Mesenchymal stem cell (in vitro differentiated cells and primary cell): Measurements from ENCODE around the gene FES.

Experiments used
- DNase-seq: peaks from one replicate; pipeline ENCODE4 v3.0.0-alpha.2; 2013
- H2AFZ ChIP-seq: one replicate; pipeline ENCODE4 v1.6.1; 2013; ENCODE audit warnings: low read depth, mild to moderate bottlenecking, control low read depth, inconsistent platforms, low read length, moderate library complexity
- H2AK5ac ChIP-seq: 2 replicates; pipeline ENCODE4 v1.6.1; 2013; ENCODE audit warnings: low read length, moderate library complexity, mild to moderate bottlenecking, inconsistent platforms; ENCODE audit not compliant: severe bottlenecking
- H2BK120ac ChIP-seq: one replicate; pipeline ENCODE4 v1.6.1; 2013; ENCODE audit warnings: low read depth, mild to moderate bottlenecking, inconsistent platforms, low read length, moderate library complexity
- H2BK12ac ChIP-seq, 2 experiments: one replicate each; pipeline ENCODE4 v1.6.1; 2013; ENCODE audit warnings: inconsistent platforms in 2 of 2, low read length in 2 of 2, mild to moderate bottlenecking in 2 of 2, moderate library complexity in 2 of 2, control low read depth in 1 of 2
- H2BK15ac ChIP-seq: one replicate; pipeline ENCODE4 v1.6.1; 2013; ENCODE audit warnings: mild to moderate bottlenecking, low read depth, inconsistent platforms; ENCODE audit not compliant: poor library complexity, severe bottlenecking
- H2BK5ac ChIP-seq: 2 replicates; pipeline ENCODE4 v1.6.1; 2013; ENCODE audit warnings: low read depth, mild to moderate bottlenecking, low read length, control low read depth, inconsistent platforms; ENCODE audit not compliant: poor library complexity, severe bottlenecking
- H3K14ac ChIP-seq, 2 experiments: one replicate each; pipeline ENCODE4 v1.6.1; 2013; ENCODE audit warnings: inconsistent platforms in 2 of 2, low read length in 2 of 2, control low read depth in 1 of 2, mild to moderate bottlenecking in 1 of 2, moderate library complexity in 1 of 2
- H3K18ac ChIP-seq, 2 experiments: one replicate each; pipeline ENCODE4 v1.6.1; 2013; ENCODE audit warnings: inconsistent platforms in 2 of 2, low read length in 2 of 2, control low read depth in 1 of 2, low read depth in 1 of 2, mild to moderate bottlenecking in 1 of 2
- H3K23ac ChIP-seq, 2 experiments: one replicate each; pipeline ENCODE4 v1.6.1; 2013; ENCODE audit warnings: inconsistent platforms in 2 of 2, low read length in 2 of 2, mild to moderate bottlenecking in 2 of 2, moderate library complexity in 2 of 2, control low read depth in 1 of 2
- H3K27ac ChIP-seq: 2 replicates; pipeline ENCODE4 v1.5.1; 2013; ENCODE audit warnings: mild to moderate bottlenecking, moderate library complexity, low read length, control low read depth, inconsistent platforms; ENCODE audit not compliant: poor library complexity, severe bottlenecking
- H3K27me3 ChIP-seq, 2 experiments: 2 replicates each; pipeline versions ENCODE4 v1.6.1 to v1.7.0; 2013; ENCODE audit warnings: low read length in 2 of 2, mild to moderate bottlenecking in 2 of 2, moderate library complexity in 2 of 2, control low read depth in 1 of 2, inconsistent platforms in 1 of 2; ENCODE audit not compliant: control insufficient read depth in 1 of 2, insufficient read depth in 1 of 2
- H3K36me3 ChIP-seq, 2 experiments: 2 replicates each; pipeline versions ENCODE4 v1.6.1 to v1.7.0; 2013; ENCODE audit warnings: low read length in 2 of 2, control low read depth in 1 of 2, inconsistent platforms in 1 of 2, low read depth in 1 of 2, mild to moderate bottlenecking in 1 of 2; ENCODE audit not compliant: insufficient read depth in 2 of 2, control insufficient read depth in 1 of 2
- H3K4ac ChIP-seq, 2 experiments: one replicate each; pipeline ENCODE4 v1.6.1; 2013; ENCODE audit warnings: inconsistent platforms in 2 of 2, low read length in 2 of 2, mild to moderate bottlenecking in 2 of 2, moderate library complexity in 2 of 2, control low read depth in 1 of 2, low read depth in 1 of 2
- H3K4me1 ChIP-seq: 2 replicates; pipeline ENCODE4 v1.6.1; 2013; ENCODE audit warnings: low read depth, low read length, control low read depth; ENCODE audit not compliant: control insufficient read depth, insufficient read depth
- H3K4me2 ChIP-seq: 2 replicates; pipeline ENCODE4 v1.6.1; 2013; ENCODE audit warnings: low read length, mild to moderate bottlenecking, inconsistent platforms; ENCODE audit not compliant: poor library complexity, severe bottlenecking
- H3K4me3 ChIP-seq, 2 experiments: 2 replicates each; pipeline versions ENCODE4 v1.5.1 to v1.7.0; 2013; ENCODE audit warnings: low read length in 2 of 2, mild to moderate bottlenecking in 2 of 2, control low read depth in 1 of 2, low read depth in 1 of 2; ENCODE audit not compliant: insufficient read depth in 1 of 2
- H3K79me1 ChIP-seq: replicated peaks from 2 replicates; pipeline ENCODE4 v1.6.1; 2013; ENCODE audit warnings: mild to moderate bottlenecking, control low read depth, low read length, inconsistent platforms; ENCODE audit not compliant: poor library complexity, severe bottlenecking
- H3K9ac ChIP-seq: 2 replicates; pipeline ENCODE4 v1.7.0; 2013; ENCODE audit warnings: mild to moderate bottlenecking, low read length, moderate library complexity
- H3K9me3 ChIP-seq: 2 replicates; pipeline ENCODE4 v1.7.0; 2013; ENCODE audit warnings: mild to moderate bottlenecking, low read length; ENCODE audit not compliant: control insufficient read depth
- H4K8ac ChIP-seq: one replicate; pipeline ENCODE4 v1.6.1; 2013; ENCODE audit warnings: inconsistent platforms, mild to moderate bottlenecking, low read length, moderate library complexity
- H4K91ac ChIP-seq: one replicate; pipeline ENCODE4 v1.6.1; 2013; ENCODE audit warnings: mild to moderate bottlenecking, low read length, inconsistent platforms
- WGBS: methylation state at CpG from one replicate; pipeline ENCODE4 v1.1.7; 2013; ENCODE audit warnings: mixed read lengths; 5-methylcytosine and 5-hydroxymethylcytosine counted together

FES gene

GRCh38 chr15:90911302-90911623 lies 27.0 kb downstream of the FES start:
- Histone ChIP-seq H3K79me1 (no peaks in the 10 kb centered on the region), H2BK12ac (no peak overlapping the region), H3K18ac (no peak overlapping the region), H2BK15ac (no peak overlapping the region), H3K23ac (no peak overlapping the region), H4K91ac (no peak overlapping the region), H3K14ac (no peak overlapping the region), H3K4me3 (no peak overlapping the region), H4K8ac (no peak overlapping the region), H3K9ac (no peak overlapping the region), H3K4ac (no peak overlapping the region), H3K27me3 (no peaks in the 10 kb centered on the region), H3K4me2 (no peak overlapping the region), H2AFZ (no peak overlapping the region), H2BK5ac (no peak overlapping the region), H3K4me1 (peaks cover 14% of the 10 kb centered on the region), H2BK120ac (no peak overlapping the region), H2AK5ac (no peak overlapping the region), H3K36me3 (peaks cover 69 to 79% of the 10 kb centered on the region in 2 experiments), H3K9me3 (no peaks in the 10 kb centered on the region), H3K27ac (no peak overlapping the region)
- WGBS, result 92% methylated on average over 19 of the region's 19 CpGs
- DNase-seq, result no peak

GRCh38 chr15:90911906-90912769 lies 27.8 kb downstream of the FES start:
- 96% methylated on average over 30 of the region's 30 CpGs for WGBS
- Histone ChIP-seq H3K27ac (no peak overlapping the region), H2BK120ac (no peak overlapping the region), H3K4me1 (peaks cover 17% of the 10 kb centered on the region), H2AFZ (no peak overlapping the region), H3K23ac (no peak overlapping the region), H3K18ac (no peak overlapping the region), H3K79me1 (no peaks in the 10 kb centered on the region), H3K4ac (no peak overlapping the region), H3K9me3 (no peaks in the 10 kb centered on the region), H3K4me3 (no peak overlapping the region), H3K9ac (no peak overlapping the region), H2BK15ac (no peak overlapping the region), H2BK12ac (no peak overlapping the region), H3K27me3 (no peaks in the 10 kb centered on the region), H3K14ac (no peak overlapping the region), H3K4me2 (no peak overlapping the region), H4K8ac (no peak overlapping the region), H2AK5ac (no peak overlapping the region), H4K91ac (no peak overlapping the region), H2BK5ac (no peak overlapping the region), H3K36me3 (peaks cover 63 to 79% of the 10 kb centered on the region in 2 experiments)
- no peak for DNase-seq

DNA sequence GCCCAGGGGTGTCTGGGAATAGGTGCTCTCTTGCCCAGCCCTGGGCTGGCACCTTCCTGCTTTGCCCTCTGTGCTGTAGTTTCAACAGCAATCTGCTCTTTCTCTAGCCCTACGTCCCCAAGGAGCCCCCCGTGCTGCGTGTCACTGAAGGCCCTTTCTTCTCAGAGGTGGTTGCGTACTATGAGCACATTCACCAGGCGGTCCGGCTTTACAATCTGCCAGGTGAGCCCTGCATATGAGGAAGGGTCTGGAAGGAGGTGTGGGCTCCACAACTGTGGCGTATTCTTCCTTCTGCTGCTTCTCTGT lies 28.4 kb downstream of the FES start:
- no peak overlapping the region for H2AK5ac ChIP-seq
- no peak overlapping the region for H2BK15ac ChIP-seq
- 98% methylated on average over 7 of the region's 7 CpGs for whole genome bisulfite sequencing
- H3K4me3 ChIP-seq, result no peak overlapping the region
- no peak overlapping the region for H3K14ac ChIP-seq
- H3K4me2 ChIP-seq, result no peak overlapping the region
- H4K8ac ChIP-seq, result no peak overlapping the region
- H3K4ac ChIP-seq, result no peak overlapping the region
- H3K79me1 ChIP-seq, result no peaks in the 10 kb centered on the region
- no peak overlapping the region for H3K18ac ChIP-seq
- H3K36me3 ChIP-seq, result peaks cover 64 to 84% of the 10 kb centered on the region in 2 experiments
- no peaks in the 10 kb centered on the region for H3K27me3 ChIP-seq
- peaks cover 17% of the 10 kb centered on the region for H3K4me1 ChIP-seq
- no peaks in the 10 kb centered on the region for H3K9me3 ChIP-seq
- no peak overlapping the region for H3K23ac ChIP-seq
- H2AFZ ChIP-seq, result no peak overlapping the region
- H3K9ac ChIP-seq, result no peak overlapping the region
- H2BK5ac ChIP-seq, result no peak overlapping the region
- no peak for DNase-seq
- H2BK120ac ChIP-seq, result no peak overlapping the region
- H3K27ac ChIP-seq, result no peak overlapping the region
- H4K91ac ChIP-seq, result no peak overlapping the region
- H2BK12ac ChIP-seq, result no peak overlapping the region

GRCh38 chr15:90913398-90913944 lies 29.2 kb downstream of the FES start:
- H3K4ac ChIP-seq, result no peak overlapping the region
- H3K9ac ChIP-seq, result no peak overlapping the region
- H2AK5ac ChIP-seq, result no peak overlapping the region
- H2BK15ac ChIP-seq, result no peak overlapping the region
- H2BK12ac ChIP-seq, result no peak overlapping the region
- no peak overlapping the region for H3K23ac ChIP-seq
- no peaks in the 10 kb centered on the region for H3K9me3 ChIP-seq
- no peaks in the 10 kb centered on the region for H3K27me3 ChIP-seq
- peaks cover 72 to 91% of the 10 kb centered on the region in 2 experiments for H3K36me3 ChIP-seq
- no peak overlapping the region for H3K4me2 ChIP-seq
- no peaks in the 10 kb centered on the region for H3K79me1 ChIP-seq
- no peak for DNase-seq
- H3K4me1 ChIP-seq, result peaks cover 17% of the 10 kb centered on the region
- H2AFZ ChIP-seq, result no peak overlapping the region
- no peak overlapping the region for H3K4me3 ChIP-seq
- no peak overlapping the region for H2BK120ac ChIP-seq
- WGBS, result 96% methylated on average over 12 of the region's 12 CpGs
- H4K8ac ChIP-seq, result no peak overlapping the region
- H4K91ac ChIP-seq, result no peak overlapping the region
- H3K14ac ChIP-seq, result no peak overlapping the region
- no peak overlapping the region for H2BK5ac ChIP-seq
- H3K27ac ChIP-seq, result no peak overlapping the region
- no peak overlapping the region for H3K18ac ChIP-seq
